Duodenal mucosa (tissue), 2 donors: Measurements from ENCODE around the gene OSBP2.

Experiments used
- H3K27ac ChIP-seq: one replicate; pipeline ENCODE4 v1.7.0; 2013; ENCODE audit warnings: low read depth, low read length
- H3K27me3 ChIP-seq, 2 donors: one replicate each; pipeline ENCODE4 v1.7.0; 2013; ENCODE audit warnings: low read length in 2 of 2, control low read depth in 1 of 2; ENCODE audit not compliant: insufficient read depth in 2 of 2, control insufficient read depth in 1 of 2
- H3K36me3 ChIP-seq, 2 donors: one replicate each; pipeline ENCODE4 v1.7.0; 2013; ENCODE audit warnings: low read length in 2 of 2, control low read depth in 1 of 2; ENCODE audit not compliant: insufficient read depth in 2 of 2, control insufficient read depth in 1 of 2
- H3K4me1 ChIP-seq, 2 donors: one replicate each; pipeline ENCODE4 v1.7.0; 2013; ENCODE audit warnings: low read length in 2 of 2, control low read depth in 1 of 2; ENCODE audit not compliant: insufficient read depth in 2 of 2, control insufficient read depth in 1 of 2
- H3K4me3 ChIP-seq, 2 donors: one replicate each; pipeline ENCODE4 v1.7.0; 2013; ENCODE audit warnings: low read length in 2 of 2, low read depth in 1 of 2
- H3K9ac ChIP-seq, 2 donors: one replicate each; pipeline ENCODE4 v1.7.0; 2013; ENCODE audit warnings: low read length in 2 of 2, low read depth in 1 of 2
- H3K9me3 ChIP-seq, 2 donors: one replicate each; pipeline ENCODE4 v1.7.0; 2013; ENCODE audit warnings: low read length in 2 of 2, control low read depth in 1 of 2; ENCODE audit not compliant: control insufficient read depth in 1 of 2

OSBP2 gene

DNA sequence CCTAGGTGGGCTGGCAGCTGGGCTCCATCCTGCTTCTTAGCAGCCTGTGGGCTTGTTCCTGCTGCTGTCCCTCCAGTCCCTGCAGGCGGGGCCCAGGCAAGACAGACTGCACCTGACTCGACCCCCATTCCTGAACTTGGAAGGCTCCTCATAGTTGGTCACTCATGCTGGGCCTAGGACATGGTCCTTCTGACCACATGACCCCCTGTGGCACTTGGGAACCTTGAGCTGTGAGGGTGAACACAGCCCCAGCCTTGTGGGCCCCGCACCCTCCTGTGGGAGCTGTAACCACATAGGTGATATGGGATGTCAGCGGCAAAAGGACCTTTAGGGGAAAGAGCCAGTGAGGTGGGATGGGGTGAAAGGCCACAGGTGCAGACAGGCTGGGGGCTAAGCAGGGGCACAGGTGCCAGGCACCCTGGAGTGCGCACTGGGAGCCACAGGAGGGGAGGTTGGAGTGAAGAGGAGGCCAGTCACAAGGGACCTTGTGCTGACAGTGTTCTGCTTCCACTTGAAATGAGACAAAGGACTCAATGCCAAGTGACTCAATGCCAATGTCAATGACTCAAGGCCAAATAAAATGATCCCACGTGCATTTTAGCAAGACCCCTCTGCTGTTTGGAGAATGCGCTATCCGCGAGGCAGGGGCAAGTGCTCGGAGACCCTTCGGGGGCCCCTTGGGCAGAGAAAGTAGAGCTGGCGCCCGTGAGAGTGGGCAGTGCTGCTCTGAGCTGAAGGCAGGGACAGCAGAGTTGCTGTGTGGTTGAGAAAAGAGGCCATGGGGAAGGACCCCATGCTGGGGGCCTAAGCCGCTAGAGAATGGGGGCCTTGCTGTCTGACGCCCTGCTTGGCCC is 183.2 kb downstream of the OSBP2 start:
- Histone ChIP-seq H3K27ac (no peak overlapping the region), H3K36me3 (no peaks in the 10 kb centered on the region), H3K9ac (no peak overlapping the region), H3K4me1 (peaks cover 12% of the 10 kb centered on the region in 2 donors), H3K27me3 (no peaks in the 10 kb centered on the region), H3K9me3 (no peaks in the 10 kb centered on the region), H3K4me3 (no peak overlapping the region)

DNA sequence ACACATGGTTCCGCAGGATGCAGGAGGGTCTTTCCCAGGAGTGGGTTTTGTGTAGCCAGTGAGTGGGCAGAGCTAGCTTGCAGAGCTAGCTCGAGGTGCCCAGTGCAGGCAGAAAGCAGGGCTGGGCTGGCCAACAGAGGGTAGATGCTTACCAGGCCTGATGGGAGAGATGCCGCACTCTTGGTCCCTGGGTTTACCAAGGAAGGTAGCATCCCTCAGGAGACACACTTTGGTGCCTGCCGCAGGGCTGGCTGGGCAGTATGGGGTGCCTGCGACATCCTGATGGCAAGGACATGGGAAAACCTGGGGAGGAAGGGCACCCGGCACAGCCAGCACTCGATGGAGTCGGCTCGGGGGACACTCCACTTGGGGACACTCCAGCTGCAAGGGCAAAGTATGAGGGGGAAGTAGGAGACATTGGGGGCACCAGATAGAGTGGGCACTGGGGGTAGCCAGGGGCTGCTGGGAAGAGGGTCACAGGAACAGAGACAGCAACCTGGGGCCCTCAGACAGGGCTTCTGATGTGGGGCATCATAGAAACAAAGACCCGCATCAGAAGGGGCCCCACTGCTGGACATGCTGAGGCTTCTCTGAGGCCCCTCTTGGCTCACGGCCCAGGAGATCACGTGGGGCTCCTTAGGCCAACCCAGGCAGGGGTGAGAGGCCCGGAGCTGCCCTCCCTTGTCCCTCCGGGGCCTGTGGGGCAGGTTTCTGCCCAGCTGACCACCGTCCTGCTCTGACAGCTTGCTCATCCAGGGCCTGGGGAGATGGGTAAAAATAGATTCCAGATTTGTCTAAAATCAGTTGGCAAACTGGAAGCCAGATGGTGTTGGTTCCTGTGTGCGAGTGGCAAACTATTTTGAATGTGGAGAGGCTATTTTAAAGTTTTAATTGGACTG is 184.1 kb downstream of the OSBP2 start:
- Histone ChIP-seq H3K4me3 (no peak overlapping the region), H3K9ac (no peak overlapping the region)

DNA sequence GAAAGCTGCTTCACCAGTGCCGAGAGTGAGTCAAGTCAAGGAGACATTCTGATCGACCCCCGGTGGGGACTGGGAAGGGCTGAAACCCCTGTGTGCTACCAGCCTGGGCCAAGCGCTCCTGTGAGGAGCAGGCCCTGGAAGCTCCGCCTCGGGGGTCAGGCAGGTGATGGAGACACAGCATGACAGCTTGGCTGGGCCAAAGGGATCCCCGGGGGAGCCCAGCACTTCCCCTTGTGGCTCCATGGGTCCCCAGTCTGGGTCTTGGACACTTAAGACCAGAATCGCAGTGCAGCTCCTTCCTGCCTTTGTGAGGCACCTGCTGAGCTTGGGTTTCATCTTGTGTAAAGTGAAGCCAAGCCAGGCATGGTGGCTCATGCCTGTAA is 184.7 kb downstream of the OSBP2 start:
- Histone ChIP-seq H3K4me3 (no peak overlapping the region), H3K9ac (no peak overlapping the region), H3K4me1 (peaks cover 12 to 17% of the 10 kb centered on the region in 2 donors), H3K27me3 (no peaks in the 10 kb centered on the region), H3K36me3 (no peaks in the 10 kb centered on the region), H3K9me3 (no peaks in the 10 kb centered on the region), H3K27ac (no peak overlapping the region)

More for the DNA sequence above, 184.1 kb downstream of the OSBP2 start:
- Histone ChIP-seq H3K27me3 (no peaks in the 10 kb centered on the region), H3K9me3 (no peaks in the 10 kb centered on the region), H3K4me1 (peaks cover 12 to 17% of the 10 kb centered on the region in 2 donors), H3K27ac (no peak overlapping the region), H3K36me3 (no peaks in the 10 kb centered on the region)

DNA sequence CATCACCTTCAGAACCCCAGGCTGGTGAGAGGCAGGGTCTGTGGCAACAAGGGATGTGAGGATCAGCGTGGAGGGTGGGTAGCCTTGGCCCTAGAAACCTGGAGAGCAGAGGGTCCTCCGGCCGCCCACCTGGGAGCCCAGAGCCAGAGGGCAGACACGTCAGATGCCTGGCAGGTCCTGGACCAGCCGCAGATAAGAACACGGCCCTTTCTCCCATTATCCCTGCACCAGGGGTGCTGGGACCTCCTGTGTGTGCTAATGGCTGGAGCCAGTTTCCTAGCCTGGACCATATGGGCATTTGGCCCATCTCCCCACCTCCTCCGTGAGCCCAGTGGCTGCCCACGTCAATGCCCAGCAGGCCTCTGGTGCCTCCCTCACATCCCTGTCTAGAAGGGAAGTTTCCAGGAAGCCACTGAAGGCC is 185.5 kb downstream of the OSBP2 start:
- Histone ChIP-seq H3K9ac (no peak overlapping the region), H3K36me3 (no peaks in the 10 kb centered on the region), H3K27ac (no peak overlapping the region), H3K9me3 (no peaks in the 10 kb centered on the region), H3K27me3 (no peaks in the 10 kb centered on the region), H3K4me3 (no peak overlapping the region), H3K4me1 (peaks cover 12 to 17% of the 10 kb centered on the region in 2 donors)

DNA sequence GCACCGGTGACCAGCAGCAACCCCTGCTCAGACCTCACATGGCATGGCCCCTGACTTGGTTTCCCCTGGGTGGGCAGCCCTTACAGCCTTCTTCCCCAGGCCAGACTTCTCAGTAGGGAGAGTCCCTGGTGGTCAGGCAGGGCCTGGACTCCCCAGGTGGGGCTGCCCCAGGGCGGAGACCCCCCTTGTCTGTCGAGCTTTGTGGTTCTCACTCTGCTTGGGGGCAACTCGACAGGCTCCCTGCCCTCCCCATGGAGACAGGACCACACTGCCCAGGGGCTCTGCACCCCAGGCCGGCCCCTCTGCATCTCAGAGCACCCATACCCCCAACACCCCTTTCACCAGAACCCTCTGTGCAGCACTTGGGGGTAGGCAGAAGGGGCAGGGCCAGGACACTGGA is 186.2 kb downstream of the OSBP2 start:
- no peaks in the 10 kb centered on the region for H3K27me3 ChIP-seq
- peaks cover 12 to 17% of the 10 kb centered on the region in 2 donors for H3K4me1 ChIP-seq
- no peaks in the 10 kb centered on the region for H3K36me3 ChIP-seq
- no peak overlapping the region for H3K27ac ChIP-seq
- H3K9me3 ChIP-seq, result no peaks in the 10 kb centered on the region
- no peak overlapping the region for H3K4me3 ChIP-seq
- no peak overlapping the region for H3K9ac ChIP-seq

DNA sequence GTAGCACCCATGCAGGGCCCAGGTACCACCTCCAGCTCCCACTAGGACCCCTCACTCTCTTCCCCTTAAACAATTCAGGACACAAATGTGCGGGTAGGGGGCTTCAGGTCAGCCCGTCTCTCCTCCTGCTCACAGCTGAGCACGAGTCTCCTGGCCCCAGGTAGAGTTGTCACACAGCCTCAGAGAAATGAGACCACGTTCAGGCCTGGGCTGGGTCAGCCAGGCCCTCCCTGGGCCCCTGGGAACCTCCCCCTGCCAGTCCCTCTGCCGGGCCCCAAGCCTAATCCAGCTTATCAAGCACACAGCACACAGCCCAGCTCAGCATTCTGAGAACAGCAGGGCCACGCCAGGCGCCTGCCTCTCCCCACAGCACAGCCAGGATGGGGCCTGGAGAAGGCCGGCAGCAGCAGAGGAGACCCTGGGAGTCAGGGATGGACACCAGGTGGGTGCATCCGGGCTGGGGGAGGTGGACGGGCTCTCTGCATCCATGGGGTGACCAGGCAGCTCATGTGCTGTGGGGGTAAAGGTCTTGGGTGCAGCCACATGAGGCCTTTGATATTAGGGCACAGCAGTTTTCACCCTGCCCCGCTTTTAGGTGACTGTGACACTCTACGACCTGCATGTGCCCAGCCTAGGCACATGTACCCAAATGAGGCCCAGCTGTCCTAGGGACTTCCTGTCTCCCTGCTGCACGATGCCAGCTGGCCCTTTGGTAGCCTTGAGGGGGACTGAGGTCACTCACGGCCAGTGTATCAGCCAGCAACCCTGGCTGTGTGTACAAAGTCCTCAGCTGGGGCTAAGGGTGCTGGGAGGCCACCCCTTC is 186.9 kb downstream of the OSBP2 start:
- no peak overlapping the region for H3K4me3 ChIP-seq
- no peaks in the 10 kb centered on the region for H3K27me3 ChIP-seq
- H3K9me3 ChIP-seq, result no peaks in the 10 kb centered on the region
- H3K36me3 ChIP-seq, result no peaks in the 10 kb centered on the region
- no peak overlapping the region for H3K27ac ChIP-seq
- H3K4me1 ChIP-seq, result peaks cover 12 to 17% of the 10 kb centered on the region in 2 donors
- no peak overlapping the region for H3K9ac ChIP-seq

DNA sequence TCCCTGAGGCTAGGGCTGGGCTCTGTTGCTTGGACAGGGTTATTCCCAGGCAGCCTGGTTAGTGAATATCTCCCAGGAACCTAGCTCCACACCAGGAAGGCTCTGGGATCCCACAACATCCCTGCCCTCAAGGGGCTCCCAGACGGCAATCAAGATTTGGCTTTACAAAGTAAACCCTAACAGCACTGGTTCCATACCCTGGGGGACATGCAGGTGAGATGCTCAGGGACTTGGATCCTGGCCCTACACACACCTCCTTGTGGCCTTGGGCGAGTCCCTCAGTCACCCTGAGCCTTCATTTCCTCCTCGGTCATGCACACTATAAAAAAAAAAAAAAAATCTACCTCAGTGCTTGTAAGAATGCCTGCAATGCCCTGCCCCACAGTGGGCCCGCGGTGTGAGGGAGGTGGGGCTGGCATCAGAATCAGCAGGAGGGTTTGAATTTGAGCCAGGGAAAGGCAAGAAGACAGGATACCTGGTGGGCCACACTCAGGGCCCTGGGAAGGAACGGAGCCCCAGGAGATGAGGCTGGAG is 187.6 kb downstream of the OSBP2 start:
- Histone ChIP-seq H3K27ac (no peak overlapping the region), H3K27me3 (no peaks in the 10 kb centered on the region), H3K9me3 (no peaks in the 10 kb centered on the region), H3K4me3 (no peak overlapping the region), H3K36me3 (no peaks in the 10 kb centered on the region), H3K4me1 (peaks cover 12 to 17% of the 10 kb centered on the region in 2 donors), H3K9ac (no peak overlapping the region)

DNA sequence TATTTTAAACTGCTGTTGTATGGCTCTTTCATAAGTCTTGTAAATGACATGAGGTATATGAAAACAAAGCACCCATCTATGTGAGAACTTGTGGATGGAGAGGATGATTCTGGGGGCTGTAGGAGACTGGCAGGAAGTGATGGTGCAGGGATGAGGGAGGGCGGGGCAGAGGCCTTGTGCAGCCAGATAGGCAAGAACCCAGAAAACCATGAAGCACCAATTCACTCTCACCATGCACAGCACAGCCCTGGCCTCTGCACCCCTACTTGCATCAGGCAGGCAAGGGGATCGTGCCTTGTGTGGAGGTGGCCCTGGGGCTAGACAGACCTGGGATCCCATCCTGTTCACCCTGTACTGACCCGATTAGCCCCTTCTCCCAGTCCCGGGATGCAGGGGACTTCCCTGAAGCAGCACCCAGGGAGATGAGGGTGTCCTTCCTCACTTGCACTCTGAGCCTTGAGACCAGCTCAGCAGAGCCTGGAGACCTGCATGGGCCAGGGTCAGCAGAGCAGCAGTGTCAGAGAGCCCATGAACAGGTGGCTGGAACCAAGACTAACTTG is 188.4 kb downstream of the OSBP2 start:
- H3K4me1 ChIP-seq, result peaks cover 12 to 17% of the 10 kb centered on the region in 2 donors
- H3K9ac ChIP-seq, result no peak overlapping the region

DNA sequence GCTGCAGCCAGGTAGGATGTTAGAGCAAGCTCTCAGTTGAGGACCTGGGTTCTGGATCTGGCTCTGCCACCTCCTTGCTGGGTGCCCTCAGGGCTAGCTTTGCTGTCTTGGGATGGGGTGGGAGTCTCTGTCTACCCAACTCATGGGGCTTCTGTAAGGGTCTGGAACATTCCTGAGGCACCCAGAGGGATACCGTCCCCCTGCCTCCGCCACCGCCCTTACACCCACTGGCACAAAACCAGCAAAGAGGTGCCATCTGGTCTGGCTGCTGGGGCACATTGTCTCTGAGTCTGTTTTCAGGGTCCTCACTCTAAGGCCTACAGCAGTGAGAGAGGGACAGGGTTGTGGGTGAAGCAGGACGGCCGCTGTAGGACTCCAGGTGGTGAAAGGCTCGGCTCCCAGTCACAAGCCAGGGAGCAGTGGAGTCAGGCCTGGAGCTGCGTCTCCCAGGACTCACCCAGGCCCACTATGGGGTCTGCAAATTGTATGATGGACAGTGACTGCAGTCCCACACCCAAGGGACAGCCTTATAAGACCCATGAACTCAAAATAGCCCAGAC is 189.0 kb downstream of the OSBP2 start:
- Histone ChIP-seq H3K9me3 (no peaks in the 10 kb centered on the region), H3K27ac (no peak overlapping the region), H3K9ac (no peak overlapping the region), H3K36me3 (peaks cover 2 to 4% of the 10 kb centered on the region in 2 donors), H3K4me3 (no peak overlapping the region), H3K27me3 (no peaks in the 10 kb centered on the region), H3K4me1 (peaks cover 12 to 17% of the 10 kb centered on the region in 2 donors)

More for the DNA sequence above, 188.4 kb downstream of the OSBP2 start:
- no peaks in the 10 kb centered on the region for H3K27me3 ChIP-seq
- H3K27ac ChIP-seq, result no peak overlapping the region
- H3K4me3 ChIP-seq, result no peak overlapping the region
- H3K36me3 ChIP-seq, result peaks cover 2% of the 10 kb centered on the region in 2 donors
- no peaks in the 10 kb centered on the region for H3K9me3 ChIP-seq
